Endothelial cell of umbilical vein (primary cell): Measurements from ENCODE around the gene TTLL7.

ENCODE experiments used
- CTCF ChIP-seq, 2 donors: IDR thresholded peaks; 1 replicate in 1 of 2; 2 replicates in 1 of 2; pipeline ENCODE4 v1.5.1; 2011; ENCODE audit warnings: low read length in 2 of 2, mild to moderate bottlenecking in 2 of 2, moderate library complexity in 2 of 2, control low read depth in 1 of 2, inconsistent platforms in 1 of 2, low read depth in 1 of 2; ENCODE audit not compliant: insufficient read depth in 1 of 2; ENCODE audit errors: extremely low read depth in 1 of 2
- EZH2 ChIP-seq: IDR thresholded peaks from 2 replicates; pipeline ENCODE4 v1.6.1; 2012; ENCODE audit warnings: borderline replicate concordance, low read depth, mild to moderate bottlenecking, moderate library complexity, low read length, inconsistent platforms; ENCODE audit not compliant: severe bottlenecking
- FOS ChIP-seq: IDR thresholded peaks from 2 replicates; pipeline ENCODE4 v1.6.1; 2011; ENCODE audit warnings: mild to moderate bottlenecking, low read length, moderate library complexity, borderline replicate concordance; ENCODE audit not compliant: insufficient read depth
- GATA2 ChIP-seq: IDR thresholded peaks from 2 replicates; pipeline ENCODE4 v1.7.0; 2011; ENCODE audit warnings: low read depth, mild to moderate bottlenecking, moderate library complexity, mixed read lengths, low read length; ENCODE audit not compliant: insufficient read length, insufficient read depth
- JUN ChIP-seq: IDR thresholded peaks from 2 replicates; pipeline ENCODE4 v1.6.1; 2011; ENCODE audit warnings: borderline replicate concordance, low read depth; ENCODE audit not compliant: insufficient read length, insufficient read depth
- MAX ChIP-seq: IDR thresholded peaks from 2 replicates; pipeline ENCODE4 v1.6.1; 2011; ENCODE audit not compliant: insufficient read depth, insufficient read length
- MYC ChIP-seq: IDR thresholded peaks from one replicate; pipeline ENCODE4 v1.6.1; 2011; ENCODE audit warnings: mild to moderate bottlenecking, low read depth, low read length
- POLR2A ChIP-seq: IDR thresholded peaks from 2 replicates; pipeline ENCODE4 v1.6.1; 2012; ENCODE audit warnings: low read depth, mild to moderate bottlenecking, control low read depth, low read length
- POLR2AphosphoS5 ChIP-seq: IDR thresholded peaks from 2 replicates; pipeline ENCODE4 v1.6.1; 2012; ENCODE audit warnings: low read depth, mild to moderate bottlenecking, control low read depth, low read length, moderate library complexity; ENCODE audit not compliant: insufficient read depth

- no peak for TF ChIP-seq JUN
- TF ChIP-seq CTCF (IDR thresholded peaks at IDR 0.05; ENCODE audit: extremely low read depth in 1 of 2, insufficient read depth in 1 of 2, low read depth in 1 of 2, low read length in 2 of 2), result no peak
- TF ChIP-seq POLR2A, result no peak
- TF ChIP-seq POLR2AphosphoS5, result no peak
- no peak for TF ChIP-seq MYC
- TF ChIP-seq FOS, result no peak
- TF ChIP-seq EZH2, result no peak
- TF ChIP-seq MAX, result no peak
- TF ChIP-seq GATA2, result no peak
Observed at GRCh38 chr1:83828456-83828855, 170.5 kb downstream of the TTLL7 start.
